ENCODE results near the gene RPLP2.

DNA sequence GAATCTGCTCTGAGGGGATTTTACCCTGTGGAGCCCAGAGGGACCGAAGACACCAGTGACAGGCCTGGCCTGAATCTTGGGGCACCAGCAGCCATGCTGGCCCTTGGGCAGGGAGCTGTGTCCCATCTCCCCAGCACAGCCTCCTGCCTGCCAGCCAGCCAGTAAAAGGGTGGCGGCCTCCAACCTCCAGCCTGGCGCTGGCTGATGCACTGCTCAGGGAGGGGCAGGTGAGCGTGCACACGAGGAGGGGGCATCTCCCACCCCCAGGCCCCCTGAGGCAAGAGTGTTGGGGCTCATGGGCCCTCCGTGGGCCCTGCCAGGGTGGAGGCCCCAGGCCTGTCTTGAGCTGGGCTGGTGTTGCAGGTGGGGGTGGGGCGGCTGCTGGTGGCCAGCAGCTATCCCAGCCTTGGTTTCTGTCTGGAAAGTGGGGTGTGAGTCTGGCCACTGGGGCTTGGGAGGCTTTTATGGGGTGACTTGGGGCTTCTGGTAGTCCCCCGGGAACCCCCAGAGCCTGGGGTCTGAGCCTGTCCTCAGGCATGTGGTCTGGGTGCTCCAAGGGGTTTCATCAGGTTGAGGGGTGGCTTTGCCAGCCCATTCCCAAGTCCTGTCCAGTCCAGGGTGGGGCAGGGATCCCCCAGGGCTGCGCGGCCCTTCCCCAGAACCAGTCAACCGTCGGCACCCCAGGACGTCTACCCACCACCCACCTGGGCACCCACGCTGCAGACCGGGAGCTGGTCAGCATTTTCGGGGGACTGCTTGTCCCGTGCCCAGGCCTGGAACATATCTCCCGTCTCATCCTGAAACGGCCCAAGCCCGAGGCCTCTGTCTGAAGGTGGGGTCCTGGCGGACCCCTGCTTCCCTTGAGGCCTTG is 50.7 kb downstream of the RPLP2 start:
- TF ChIP-seq, protein P1, sequence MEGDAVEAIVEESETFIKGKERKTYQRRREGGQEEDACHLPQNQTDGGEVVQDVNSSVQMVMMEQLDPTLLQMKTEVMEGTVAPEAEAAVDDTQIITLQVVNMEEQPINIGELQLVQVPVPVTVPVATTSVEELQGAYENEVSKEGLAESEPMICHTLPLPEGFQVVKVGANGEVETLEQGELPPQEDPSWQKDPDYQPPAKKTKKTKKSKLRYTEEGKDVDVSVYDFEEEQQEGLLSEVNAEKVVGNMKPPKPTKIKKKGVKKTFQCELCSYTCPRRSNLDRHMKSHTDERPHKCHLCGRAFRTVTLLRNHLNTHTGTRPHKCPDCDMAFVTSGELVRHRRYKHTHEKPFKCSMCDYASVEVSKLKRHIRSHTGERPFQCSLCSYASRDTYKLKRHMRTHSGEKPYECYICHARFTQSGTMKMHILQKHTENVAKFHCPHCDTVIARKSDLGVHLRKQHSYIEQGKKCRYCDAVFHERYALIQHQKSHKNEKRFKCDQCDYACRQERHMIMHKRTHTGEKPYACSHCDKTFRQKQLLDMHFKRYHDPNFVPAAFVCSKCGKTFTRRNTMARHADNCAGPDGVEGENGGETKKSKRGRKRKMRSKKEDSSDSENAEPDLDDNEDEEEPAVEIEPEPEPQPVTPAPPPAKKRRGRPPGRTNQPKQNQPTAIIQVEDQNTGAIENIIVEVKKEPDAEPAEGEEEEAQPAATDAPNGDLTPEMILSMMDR (tag by site-specific recombination; IDR thresholded peaks at IDR 0.05): no peak
- TF ChIP-seq ZNF548 (tag by site-specific recombination; IDR thresholded peaks at IDR 0.05): no peak
- TF ChIP-seq SCRT2 (tag by site-specific recombination; IDR thresholded peaks at IDR 0.05): no peak
- TF ChIP-seq ZNF335 (tag by site-specific recombination; conservative IDR thresholded peaks at IDR 0.05): no peak

All from HEK293 (cell line).